Activated CD4-positive, alpha-beta memory T cell treated with anti-CD3 and anti-CD28 coated beads for 36 hours (primary cell): ENCODE measurements around the gene MMP2. TPM values are rescaled to one million over a fixed set of nuclear protein-coding genes. Genes with fewer than 3 reads are reported as not detected.

ENCODE experiments used
- CTCF ChIA-PET: fragments of 350-600 bp; sonication (Branson Sonifier 250); formaldehyde crosslinking; loops from one replicate; lab custom pipeline; 2021; ENCODE audit warnings: antibody characterized with exemption, inconsistent platforms; lab: Charles Lee
- POLR2A ChIA-PET: fragments of 350-600 bp; sonication (Branson Sonifier 250); formaldehyde crosslinking; loops from one replicate; lab custom pipeline; 2021; ENCODE audit warnings: antibody characterized with exemption; lab: Charles Lee
- DNase-seq: peaks from one replicate; pipeline ENCODE4 v3.0.0-alpha.2; 2020
- H3K27ac Mint-ChIP-seq: one replicate; pipeline ENCODE4 v1.8.0; 2021; ENCODE audit warnings: mixed read lengths
- H3K27me3 Mint-ChIP-seq: one replicate; pipeline ENCODE4 v1.8.0; 2021; ENCODE audit warnings: mixed read lengths
- H3K36me3 Mint-ChIP-seq: one replicate; pipeline ENCODE4 v1.8.0; 2021; ENCODE audit warnings: mixed read lengths
- H3K4me1 Mint-ChIP-seq: one replicate; pipeline ENCODE4 v1.8.0; 2021; ENCODE audit warnings: low read depth, mixed read lengths
- H3K4me3 Mint-ChIP-seq: one replicate; pipeline ENCODE4 v1.8.0; 2021; ENCODE audit warnings: mild to moderate bottlenecking, mixed read lengths
- H3K9me3 Mint-ChIP-seq: one replicate; pipeline ENCODE4 v1.8.0; 2021; ENCODE audit warnings: mixed read lengths
- intact Hi-C: fragments of 100-400 bp; cut with micrococcal nuclease; formaldehyde crosslinking; loops from one replicate; pipeline ENCODE4 v1.15.1; 2023
- total RNA-seq, 2 experiments: library from RNA; stranded (reverse); gene quantifications; one replicate each; pipeline ENCODE4 v1.2.3, GENCODE V29; 2021

The MMP2 gene
- total RNA-seq, 2 experiments from 2014 or later, result not detected

DNA sequence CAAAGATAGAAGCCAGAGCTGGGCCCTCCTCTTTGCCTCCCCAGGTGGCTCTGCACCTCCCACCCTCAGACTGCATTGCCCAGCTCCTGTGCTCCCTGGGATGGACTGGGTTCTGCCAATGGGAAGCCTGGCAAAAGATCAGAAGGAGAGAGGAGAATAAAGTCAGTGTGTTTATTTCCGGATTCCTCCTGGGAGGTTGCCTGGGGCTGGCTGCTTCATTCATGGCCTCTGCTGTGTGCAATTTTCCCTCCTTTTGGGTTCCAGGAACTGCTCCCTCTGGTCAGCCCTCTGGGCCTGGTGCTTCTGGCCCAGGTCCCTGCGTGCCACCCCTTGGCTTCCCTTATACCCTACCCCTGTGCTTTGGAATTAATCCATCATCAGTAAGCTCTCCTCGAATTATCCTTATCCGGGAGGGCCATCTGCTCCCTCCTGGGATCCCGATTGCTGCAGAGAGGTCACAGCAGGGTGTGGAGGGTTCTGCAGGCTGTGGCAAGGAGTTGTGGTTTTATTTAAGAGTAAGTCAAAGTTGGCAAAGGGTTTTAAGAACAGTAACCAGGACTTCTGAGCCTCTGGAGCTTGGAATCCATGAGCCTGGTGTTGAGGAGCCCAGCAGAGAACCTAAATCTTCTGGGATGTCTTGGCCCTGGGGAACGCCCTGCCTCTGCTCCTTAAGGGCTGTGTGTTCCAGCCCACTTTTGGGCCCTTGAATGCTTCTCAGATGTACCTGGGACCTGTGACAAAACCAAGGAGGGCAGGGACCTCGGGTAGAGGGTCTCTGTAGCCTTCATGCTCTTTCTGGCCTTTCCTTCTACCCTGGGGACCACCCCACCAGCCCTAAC, 8.2 kb upstream of the MMP2 start:
- CTCF ChIA-PET, result interaction anchor here (0.9 to 1.1 kb wide), 2 partner anchors 73 to 232 kb away, joined by 3 to 6 read pairs; no protein-coding TSS in a partner anchor
- Mint-ChIP-seq H3K27me3 (peaks cover 7% of the 10 kb centered on the region), H3K36me3 (no peaks in the 10 kb centered on the region), H3K4me3 (no peak overlapping the region), H3K9me3 (no peaks in the 10 kb centered on the region), H3K27ac (no peak overlapping the region), H3K4me1 (peaks cover 10% of the 10 kb centered on the region)
- DNase-seq, result no peak
- intact Hi-C loops, result loop anchor here (1.0 to 5.0 kb wide), 2 partner anchors 283 to 722 kb away; partner anchors contain the start of gene GNAO1
- POLR2A ChIA-PET, result no interaction called here

DNA sequence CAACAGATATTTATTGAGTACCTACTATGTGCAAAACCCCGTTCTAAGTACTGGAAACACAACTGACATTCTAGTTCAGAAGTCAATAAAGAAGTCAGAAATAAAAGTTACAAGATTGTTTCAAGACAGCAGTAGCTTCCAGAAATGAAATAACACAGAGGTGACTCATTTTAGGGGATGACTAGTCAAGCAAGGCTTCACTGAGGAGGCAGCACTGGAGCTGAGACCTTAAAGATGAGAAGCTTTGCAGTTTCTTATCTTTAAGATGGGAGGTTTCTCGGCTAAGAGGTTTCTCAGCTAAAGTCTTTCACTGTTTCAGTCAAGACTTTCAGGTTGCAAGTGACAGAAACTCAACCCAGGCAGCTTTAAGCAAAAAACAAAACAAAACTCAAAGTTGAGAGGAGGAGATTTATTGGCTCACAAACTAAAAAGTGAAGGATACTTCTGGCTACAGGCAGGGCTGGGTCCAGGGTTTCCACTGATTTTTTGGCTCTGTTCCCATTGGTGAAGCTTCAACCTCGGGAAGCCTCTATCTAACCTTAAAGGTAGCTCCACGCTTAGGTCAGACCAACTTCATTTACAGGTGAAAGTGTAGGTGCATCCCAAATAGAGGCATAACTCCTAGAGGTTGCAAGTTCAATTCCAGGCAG, 7.4 kb upstream of the MMP2 start:
- ChIA-PET CTCF (interaction anchor here (0.9 to 1.1 kb wide), 2 partner anchors 73 to 231 kb away, joined by 3 to 6 read pairs; no protein-coding TSS in a partner anchor), POLR2A (no interaction called here)
- intact Hi-C loops, result loop anchor here (1.0 to 5.0 kb wide), 2 partner anchors 282 to 721 kb away; partner anchors contain the start of gene GNAO1
- Mint-ChIP-seq H3K4me3 (no peak overlapping the region), H3K36me3 (no peaks in the 10 kb centered on the region), H3K4me1 (peaks cover 10% of the 10 kb centered on the region), H3K9me3 (no peaks in the 10 kb centered on the region), H3K27ac (peak overlapping the region; percentile 36), H3K27me3 (peaks cover 8% of the 10 kb centered on the region)
- peak; percentile 51 for DNase-seq

- Mint-ChIP-seq H3K36me3 (no peaks in the 10 kb centered on the region), H3K27ac (no peak overlapping the region), H3K27me3 (peaks cover 20% of the 10 kb centered on the region), H3K4me1 (peaks cover 10% of the 10 kb centered on the region), H3K4me3 (no peak overlapping the region), H3K9me3 (no peaks in the 10 kb centered on the region)
- intact Hi-C loops, result loop anchor here (5.0 kb wide), 1 partner anchor 719 kb away; the partner anchor contains the start of gene GNAO1
- ChIA-PET POLR2A (no interaction called here), CTCF (interaction anchor here (1.1 to 2.8 kb wide), 2 partner anchors 9 to 228 kb away, joined by 4 to 17 read pairs; no protein-coding TSS in a partner anchor)
- DNase-seq, result no peak
Measured at GRCh38 chr16:55473587-55473986, 5.4 kb upstream of the MMP2 start.

DNA sequence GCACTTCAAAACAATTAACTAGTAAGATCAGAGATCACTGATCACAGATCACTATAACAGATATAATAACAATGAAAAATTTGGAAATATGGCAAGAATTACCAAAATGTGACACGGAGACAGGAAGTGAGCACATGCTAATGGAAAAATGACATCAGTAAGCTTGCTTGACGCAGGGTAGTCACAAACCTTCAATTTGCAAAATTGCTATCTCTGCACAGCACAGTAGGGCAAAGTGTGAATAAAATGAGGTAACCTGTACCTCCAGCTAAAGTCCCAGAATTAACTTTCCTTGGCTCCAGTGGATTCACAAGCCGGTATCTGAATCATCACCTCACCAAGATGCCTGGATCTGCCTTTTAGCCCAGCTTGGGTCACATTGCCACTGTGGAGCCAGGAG, 4.2 kb upstream of the MMP2 start:
- CTCF ChIA-PET, result interaction anchor here (2.8 kb wide), 1 partner anchor 10 kb away, joined by 17 read pairs; no protein-coding TSS in a partner anchor
- Mint-ChIP-seq H3K9me3 (no peaks in the 10 kb centered on the region), H3K4me1 (peaks cover 10% of the 10 kb centered on the region), H3K27me3 (peaks cover 26% of the 10 kb centered on the region), H3K36me3 (no peaks in the 10 kb centered on the region), H3K4me3 (no peak overlapping the region), H3K27ac (no peak overlapping the region)
- no peak for DNase-seq
- POLR2A ChIA-PET, result no interaction called here
- intact Hi-C loops, result loop anchor here (5.0 kb wide), 1 partner anchor 717 kb away; the partner anchor contains the start of gene GNAO1

- no peak overlapping the region for H3K4me3 Mint-ChIP-seq
- peaks cover 37% of the 10 kb centered on the region for H3K27me3 Mint-ChIP-seq
- H3K27ac Mint-ChIP-seq, result no peak overlapping the region
- ChIA-PET POLR2A (no interaction called here), CTCF (no interaction called here)
- no peaks in the 10 kb centered on the region for H3K36me3 Mint-ChIP-seq
- H3K4me1 Mint-ChIP-seq, result peaks cover 10% of the 10 kb centered on the region
- intact Hi-C loops, result no loop called here
- DNase-seq, result no peak
- no peaks in the 10 kb centered on the region for H3K9me3 Mint-ChIP-seq
Measured at GRCh38 chr16:55475919-55476318, 3.1 kb upstream of the MMP2 start.

DNA sequence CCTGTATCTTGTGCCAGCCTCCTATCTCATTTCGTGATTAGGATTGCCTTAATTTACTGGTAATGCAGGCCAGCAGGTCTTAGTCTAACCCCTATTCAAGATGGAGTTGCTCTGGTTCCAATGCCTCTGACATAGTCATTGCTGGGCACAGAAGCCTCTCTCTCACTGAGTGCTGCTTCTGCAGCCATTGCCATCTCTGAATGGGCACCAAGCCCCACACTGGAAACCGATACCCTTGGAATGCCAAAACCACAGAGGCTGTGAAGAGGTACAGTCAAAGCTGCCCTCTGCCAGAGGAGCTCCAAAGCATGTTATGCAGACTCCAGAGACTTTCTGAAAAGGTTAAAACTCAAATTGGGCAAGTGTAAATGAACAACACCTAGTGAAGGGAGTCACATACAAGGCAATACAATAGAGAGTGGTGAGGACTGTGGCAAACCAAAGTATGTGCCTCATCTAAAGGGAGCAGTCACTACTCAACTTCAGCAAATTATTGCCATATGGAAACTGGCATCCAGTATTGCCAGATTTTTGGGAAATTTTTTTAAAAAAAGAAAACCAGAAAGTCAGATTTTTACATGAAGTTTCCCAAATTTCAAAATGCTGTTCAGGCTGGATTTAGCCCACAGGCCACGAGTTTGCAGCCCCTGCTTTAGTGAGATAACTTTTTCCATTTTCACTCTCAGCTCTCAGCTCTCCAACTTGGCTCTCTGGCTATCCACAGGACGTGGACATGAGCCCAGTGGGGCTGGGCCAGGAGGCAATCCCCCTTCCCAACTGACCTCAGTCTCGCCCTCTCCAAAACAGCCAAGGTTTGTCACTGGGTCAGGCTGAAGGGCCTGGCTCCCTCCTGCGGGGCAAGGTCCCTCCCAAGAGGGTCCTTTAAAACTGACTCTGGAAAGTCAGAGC, 2.1 kb upstream of the MMP2 start:
- intact Hi-C loops, result no loop called here
- no peak overlapping the region for H3K4me3 Mint-ChIP-seq
- H3K27me3 Mint-ChIP-seq, result peaks cover 41% of the 10 kb centered on the region
- no peak overlapping the region for H3K27ac Mint-ChIP-seq
- no peaks in the 10 kb centered on the region for H3K9me3 Mint-ChIP-seq
- POLR2A ChIA-PET, result no interaction called here
- H3K4me1 Mint-ChIP-seq, result peaks cover 1% of the 10 kb centered on the region
- H3K36me3 Mint-ChIP-seq, result no peaks in the 10 kb centered on the region
- CTCF ChIA-PET, result interaction anchor here (1.1 to 1.2 kb wide), 2 partner anchors 9 to 10 kb away, joined by 3 read pairs; no protein-coding TSS in a partner anchor
- no peak for DNase-seq

GRCh38 chr16:55477736-55478135, 1.3 kb upstream of the MMP2 start:
- Mint-ChIP-seq H3K27me3 (peaks cover 41% of the 10 kb centered on the region), H3K36me3 (no peaks in the 10 kb centered on the region), H3K27ac (no peak overlapping the region), H3K4me1 (no peaks in the 10 kb centered on the region), H3K9me3 (no peaks in the 10 kb centered on the region), H3K4me3 (no peak overlapping the region)
- no peak for DNase-seq
- ChIA-PET POLR2A (no interaction called here), CTCF (interaction anchor here (1.1 to 1.2 kb wide), 2 partner anchors 10 to 11 kb away, joined by 3 read pairs; no protein-coding TSS in a partner anchor)
- intact Hi-C loops, result no loop called here

DNA sequence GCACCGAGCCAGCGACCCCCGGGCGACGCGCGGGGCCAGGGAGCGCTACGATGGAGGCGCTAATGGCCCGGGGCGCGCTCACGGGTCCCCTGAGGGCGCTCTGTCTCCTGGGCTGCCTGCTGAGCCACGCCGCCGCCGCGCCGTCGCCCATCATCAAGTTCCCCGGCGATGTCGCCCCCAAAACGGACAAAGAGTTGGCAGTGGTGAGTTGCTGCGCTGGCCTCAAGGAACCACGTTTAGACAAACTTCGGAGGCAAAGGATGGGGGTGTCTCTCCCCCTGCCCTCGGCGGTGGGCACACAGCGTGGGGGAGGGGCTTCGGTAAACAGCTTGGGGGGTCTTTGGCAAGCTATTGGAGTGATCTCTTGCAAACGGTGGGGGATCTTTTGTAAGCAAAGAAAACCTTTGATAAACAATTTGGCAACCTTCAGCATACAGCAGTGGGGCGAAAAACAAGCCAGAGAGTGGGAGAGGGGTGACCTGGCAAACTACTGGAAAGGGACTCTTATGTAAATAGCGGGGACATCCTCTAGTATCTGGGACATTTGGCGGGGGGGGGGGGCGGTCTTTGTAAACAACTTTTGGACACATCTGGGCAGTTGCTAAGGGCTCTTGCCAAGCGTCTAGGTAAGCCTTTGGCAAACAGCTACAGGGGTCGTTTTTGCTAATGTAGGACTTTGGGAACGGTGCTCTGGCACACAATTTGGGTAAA, 587 bp downstream of the MMP2 start:
- H3K27ac Mint-ChIP-seq, result no peak overlapping the region
- no peak for DNase-seq
- POLR2A ChIA-PET, result no interaction called here
- H3K9me3 Mint-ChIP-seq, result no peaks in the 10 kb centered on the region
- no peaks in the 10 kb centered on the region for H3K4me1 Mint-ChIP-seq
- CTCF ChIA-PET, result no interaction called here
- peaks cover 43% of the 10 kb centered on the region for H3K27me3 Mint-ChIP-seq
- H3K36me3 Mint-ChIP-seq, result no peaks in the 10 kb centered on the region
- no peak overlapping the region for H3K4me3 Mint-ChIP-seq
- intact Hi-C loops, result no loop called here

- Mint-ChIP-seq H3K27me3 (peaks cover 46% of the 10 kb centered on the region), H3K27ac (no peak overlapping the region), H3K9me3 (no peaks in the 10 kb centered on the region), H3K4me1 (no peaks in the 10 kb centered on the region), H3K4me3 (no peak overlapping the region), H3K36me3 (no peaks in the 10 kb centered on the region)
- CTCF ChIA-PET, result no interaction called here
- POLR2A ChIA-PET, result no interaction called here
- intact Hi-C loops, result no loop called here
- no peak for DNase-seq
Measured at GRCh38 chr16:55480228-55480655, 1.2 kb downstream of the MMP2 start.

DNA sequence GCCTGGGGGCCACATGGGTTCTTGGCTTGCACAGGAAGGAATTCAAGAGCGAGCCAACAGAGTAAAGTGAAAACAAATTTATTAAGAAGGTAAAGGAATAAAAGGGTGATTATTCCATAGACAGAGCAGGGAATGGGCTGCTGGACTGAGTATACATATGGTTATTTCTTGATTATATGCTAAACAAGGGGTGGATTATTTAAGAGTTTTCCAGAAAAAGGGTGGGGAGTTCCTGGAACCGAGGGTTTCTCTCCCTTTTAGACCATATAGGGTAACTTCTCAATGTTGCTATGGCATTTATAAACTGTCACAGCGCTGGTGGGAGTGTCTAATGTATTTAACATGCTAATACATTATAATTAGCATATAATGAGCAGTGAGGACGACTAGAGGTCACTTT, 2.0 kb downstream of the MMP2 start:
- intact Hi-C loops, result no loop called here
- no peak overlapping the region for H3K4me3 Mint-ChIP-seq

DNA sequence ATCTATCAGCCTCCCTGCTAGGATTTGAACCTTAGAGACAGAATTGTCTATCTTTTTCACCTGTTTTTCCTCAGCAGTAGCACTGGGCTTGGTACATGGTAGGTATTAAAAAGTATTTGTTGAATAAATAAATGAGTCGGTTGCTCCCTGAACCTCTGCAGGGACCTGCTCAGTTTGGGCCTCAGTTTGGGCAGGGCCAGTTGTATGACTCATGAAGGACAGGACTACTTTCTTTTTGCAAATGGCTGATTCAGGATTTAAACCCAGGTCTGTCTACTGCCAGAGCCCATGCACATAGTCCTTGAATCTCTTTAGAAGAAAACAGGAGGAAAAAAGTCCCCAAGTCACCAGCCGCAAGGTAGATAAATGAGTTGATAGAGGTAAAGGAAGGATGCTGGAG, 3.1 kb downstream of the MMP2 start:
- no peaks in the 10 kb centered on the region for H3K9me3 Mint-ChIP-seq
- intact Hi-C loops, result no loop called here
- no peak for DNase-seq
- no peaks in the 10 kb centered on the region for H3K36me3 Mint-ChIP-seq
- no peaks in the 10 kb centered on the region for H3K4me1 Mint-ChIP-seq
- H3K27ac Mint-ChIP-seq, result no peak overlapping the region
- no peak overlapping the region for H3K4me3 Mint-ChIP-seq
- H3K27me3 Mint-ChIP-seq, result peaks cover 44% of the 10 kb centered on the region
- ChIA-PET CTCF (no interaction called here), POLR2A (no interaction called here)

More for the DNA sequence above, 2.0 kb downstream of the MMP2 start:
- H3K4me1 Mint-ChIP-seq, result no peaks in the 10 kb centered on the region
- CTCF ChIA-PET, result no interaction called here
- H3K27ac Mint-ChIP-seq, result no peak overlapping the region
- POLR2A ChIA-PET, result no interaction called here
- DNase-seq, result no peak
- H3K9me3 Mint-ChIP-seq, result no peaks in the 10 kb centered on the region
- no peaks in the 10 kb centered on the region for H3K36me3 Mint-ChIP-seq
- H3K27me3 Mint-ChIP-seq, result peaks cover 44% of the 10 kb centered on the region
